ENCODE results near the gene CYP46A1.

CYP46A1 gene

DNA sequence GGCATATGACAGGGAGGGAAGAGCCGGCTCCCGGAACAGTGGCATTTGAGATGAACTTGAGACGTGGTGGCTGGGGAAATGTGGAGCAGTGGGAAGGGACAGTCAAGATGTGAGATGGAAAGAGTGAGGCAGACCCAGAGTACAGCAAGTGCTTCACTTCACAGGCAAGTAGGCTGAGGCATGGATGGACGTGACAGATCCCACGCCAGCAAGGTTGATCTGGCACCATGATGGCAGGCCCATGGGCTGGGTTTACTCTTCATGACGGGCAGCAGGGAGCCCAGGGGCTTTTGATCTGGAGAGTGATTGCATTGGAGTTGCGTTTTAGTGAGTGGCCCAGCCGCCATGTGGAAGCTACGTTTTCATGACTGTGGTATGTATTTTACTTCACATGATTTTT lies 91.3 kb downstream of the CYP46A1 start:
- Histone ChIP-seq H3K36me3 (no peaks in the 10 kb centered on the region), H3K4me3 (ENCODE audit: low read depth, low read length) (no peak overlapping the region)

More for the DNA sequence above, 91.3 kb downstream of the CYP46A1 start:
- Histone ChIP-seq H3K9me3 (no peaks in the 10 kb centered on the region), H3K27me3 (no peaks in the 10 kb centered on the region), H3K4me1 (peaks cover 21% of the 10 kb centered on the region)
- TF ChIP-seq, protein P1, sequence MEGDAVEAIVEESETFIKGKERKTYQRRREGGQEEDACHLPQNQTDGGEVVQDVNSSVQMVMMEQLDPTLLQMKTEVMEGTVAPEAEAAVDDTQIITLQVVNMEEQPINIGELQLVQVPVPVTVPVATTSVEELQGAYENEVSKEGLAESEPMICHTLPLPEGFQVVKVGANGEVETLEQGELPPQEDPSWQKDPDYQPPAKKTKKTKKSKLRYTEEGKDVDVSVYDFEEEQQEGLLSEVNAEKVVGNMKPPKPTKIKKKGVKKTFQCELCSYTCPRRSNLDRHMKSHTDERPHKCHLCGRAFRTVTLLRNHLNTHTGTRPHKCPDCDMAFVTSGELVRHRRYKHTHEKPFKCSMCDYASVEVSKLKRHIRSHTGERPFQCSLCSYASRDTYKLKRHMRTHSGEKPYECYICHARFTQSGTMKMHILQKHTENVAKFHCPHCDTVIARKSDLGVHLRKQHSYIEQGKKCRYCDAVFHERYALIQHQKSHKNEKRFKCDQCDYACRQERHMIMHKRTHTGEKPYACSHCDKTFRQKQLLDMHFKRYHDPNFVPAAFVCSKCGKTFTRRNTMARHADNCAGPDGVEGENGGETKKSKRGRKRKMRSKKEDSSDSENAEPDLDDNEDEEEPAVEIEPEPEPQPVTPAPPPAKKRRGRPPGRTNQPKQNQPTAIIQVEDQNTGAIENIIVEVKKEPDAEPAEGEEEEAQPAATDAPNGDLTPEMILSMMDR (IDR thresholded peaks at IDR 0.05; ENCODE audit: low read depth, low read length) = no peak
- no peak for DNase-seq
